WERI-Rb-1 (cell line): Measurements from ENCODE around the gene ASB1.

Experiments
- DNase-seq: peaks from one replicate; pipeline ENCODE4 v3.0.0-alpha.2; 2020
- H3K27ac ChIP-seq: fragments of 250-450 bp; sonication (Bioruptor Pico); 2 replicates; pipeline ENCODE4 v1.5.1; 2020; ENCODE audit warnings: mild to moderate bottlenecking, moderate library complexity
- H3K27me3 ChIP-seq: fragments of 250-450 bp; sonication (Bioruptor Pico); 2 replicates; pipeline ENCODE4 v1.5.1; 2021; ENCODE audit warnings: mild to moderate bottlenecking, low read depth, moderate library complexity; ENCODE audit not compliant: insufficient read depth, severe bottlenecking
- H3K36me3 ChIP-seq: fragments of 250-450 bp; sonication (Bioruptor Pico); 2 replicates; pipeline ENCODE4 v1.5.1; 2020; ENCODE audit warnings: mild to moderate bottlenecking, moderate library complexity
- H3K4me3 ChIP-seq: 2 replicates; pipeline ENCODE4 v1.5.1; 2011; ENCODE audit warnings: low read depth, mild to moderate bottlenecking, control low read depth, low read length
- H3K9me3 ChIP-seq: fragments of 250-450 bp; sonication (Bioruptor Pico); 2 replicates; pipeline ENCODE4 v1.5.1; 2021; ENCODE audit warnings: mild to moderate bottlenecking, moderate library complexity; ENCODE audit not compliant: severe bottlenecking
- TF ChIP-seq, protein P1 (sequence below): IDR thresholded peaks from 2 replicates; pipeline ENCODE4 v1.5.1; 2011; ENCODE audit warnings: low read depth, mild to moderate bottlenecking, control low read depth, inconsistent platforms, low read length

ASB1 gene

DNA sequence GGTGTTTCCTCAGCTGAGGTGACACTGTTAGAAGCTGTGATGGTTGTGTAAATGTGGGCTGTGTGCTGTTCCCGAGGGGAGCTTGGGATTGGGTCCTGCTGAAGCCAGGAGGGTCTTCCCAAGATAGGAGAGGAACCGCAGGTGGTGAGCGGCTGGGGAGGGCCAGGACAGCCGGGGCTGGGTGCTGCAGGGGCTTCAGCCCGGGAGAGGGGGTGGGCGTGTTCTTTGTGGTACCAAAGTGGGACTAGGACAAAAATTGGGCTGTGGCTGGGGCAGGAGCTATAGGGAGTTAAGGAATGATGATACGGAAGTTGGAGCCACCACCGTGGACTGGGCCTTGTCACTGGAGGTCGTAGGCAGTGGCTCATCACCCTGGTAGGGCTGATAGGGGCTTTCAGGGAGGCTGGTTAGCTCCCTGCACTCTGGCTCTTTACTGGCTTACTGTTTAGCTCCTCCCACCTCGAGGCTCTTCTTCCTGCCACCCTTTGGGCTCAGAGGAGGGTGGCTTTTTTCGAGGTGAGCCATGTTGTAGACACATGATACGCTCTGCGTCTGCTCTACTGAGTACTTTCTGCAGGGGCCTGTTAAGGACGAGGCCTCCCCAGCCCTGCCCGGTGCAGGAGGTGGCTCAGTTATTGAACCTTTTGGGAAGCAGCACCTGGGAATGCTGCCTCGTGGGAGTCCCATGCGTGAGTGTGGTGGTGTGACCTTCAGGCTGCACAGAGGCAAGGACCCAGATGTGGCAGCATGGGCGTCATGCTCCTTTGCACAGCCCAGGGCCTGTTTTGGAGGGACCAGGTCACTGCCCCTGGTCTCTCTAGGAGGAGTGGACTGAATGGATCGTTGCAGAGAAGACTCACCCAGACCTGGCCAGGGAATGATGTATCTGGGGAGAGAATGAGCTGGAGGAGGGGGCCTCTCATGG, 21.6 kb downstream of the ASB1 start:
- Histone ChIP-seq H3K9me3 (no peaks in the 10 kb centered on the region), H3K4me3 (no peak overlapping the region), H3K36me3 (peaks cover 61% of the 10 kb centered on the region), H3K27me3 (no peaks in the 10 kb centered on the region), H3K27ac (no peak overlapping the region)
- TF ChIP-seq, protein P1, sequence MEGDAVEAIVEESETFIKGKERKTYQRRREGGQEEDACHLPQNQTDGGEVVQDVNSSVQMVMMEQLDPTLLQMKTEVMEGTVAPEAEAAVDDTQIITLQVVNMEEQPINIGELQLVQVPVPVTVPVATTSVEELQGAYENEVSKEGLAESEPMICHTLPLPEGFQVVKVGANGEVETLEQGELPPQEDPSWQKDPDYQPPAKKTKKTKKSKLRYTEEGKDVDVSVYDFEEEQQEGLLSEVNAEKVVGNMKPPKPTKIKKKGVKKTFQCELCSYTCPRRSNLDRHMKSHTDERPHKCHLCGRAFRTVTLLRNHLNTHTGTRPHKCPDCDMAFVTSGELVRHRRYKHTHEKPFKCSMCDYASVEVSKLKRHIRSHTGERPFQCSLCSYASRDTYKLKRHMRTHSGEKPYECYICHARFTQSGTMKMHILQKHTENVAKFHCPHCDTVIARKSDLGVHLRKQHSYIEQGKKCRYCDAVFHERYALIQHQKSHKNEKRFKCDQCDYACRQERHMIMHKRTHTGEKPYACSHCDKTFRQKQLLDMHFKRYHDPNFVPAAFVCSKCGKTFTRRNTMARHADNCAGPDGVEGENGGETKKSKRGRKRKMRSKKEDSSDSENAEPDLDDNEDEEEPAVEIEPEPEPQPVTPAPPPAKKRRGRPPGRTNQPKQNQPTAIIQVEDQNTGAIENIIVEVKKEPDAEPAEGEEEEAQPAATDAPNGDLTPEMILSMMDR = no peak
- no peak for DNase-seq

DNA sequence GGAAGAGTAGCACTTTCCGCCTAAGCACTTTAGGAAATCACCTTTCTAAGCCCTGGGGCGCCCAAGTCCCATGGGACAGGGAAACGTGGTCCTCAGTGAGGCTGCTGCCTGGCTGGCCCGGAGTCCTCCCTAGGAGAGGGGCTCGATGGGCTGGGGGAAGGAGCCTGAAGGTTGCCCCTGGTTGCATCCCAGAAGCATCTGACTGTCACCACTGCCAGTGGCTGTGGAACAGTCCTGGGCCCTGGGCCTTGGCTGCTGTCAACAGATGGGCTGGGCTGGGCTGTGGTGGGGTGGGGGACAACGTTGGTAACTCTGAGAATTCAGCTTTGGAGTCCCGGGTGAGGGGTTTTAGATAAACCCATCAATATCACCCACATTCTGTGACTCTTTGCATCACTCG, 22.5 kb downstream of the ASB1 start:
- TF ChIP-seq, protein P1 = no peak
- no peaks in the 10 kb centered on the region for H3K27me3 ChIP-seq
- H3K4me3 ChIP-seq = no peak overlapping the region
- no peak for DNase-seq
- no peaks in the 10 kb centered on the region for H3K9me3 ChIP-seq
- no peak overlapping the region for H3K27ac ChIP-seq
- peaks cover 57% of the 10 kb centered on the region for H3K36me3 ChIP-seq

DNA sequence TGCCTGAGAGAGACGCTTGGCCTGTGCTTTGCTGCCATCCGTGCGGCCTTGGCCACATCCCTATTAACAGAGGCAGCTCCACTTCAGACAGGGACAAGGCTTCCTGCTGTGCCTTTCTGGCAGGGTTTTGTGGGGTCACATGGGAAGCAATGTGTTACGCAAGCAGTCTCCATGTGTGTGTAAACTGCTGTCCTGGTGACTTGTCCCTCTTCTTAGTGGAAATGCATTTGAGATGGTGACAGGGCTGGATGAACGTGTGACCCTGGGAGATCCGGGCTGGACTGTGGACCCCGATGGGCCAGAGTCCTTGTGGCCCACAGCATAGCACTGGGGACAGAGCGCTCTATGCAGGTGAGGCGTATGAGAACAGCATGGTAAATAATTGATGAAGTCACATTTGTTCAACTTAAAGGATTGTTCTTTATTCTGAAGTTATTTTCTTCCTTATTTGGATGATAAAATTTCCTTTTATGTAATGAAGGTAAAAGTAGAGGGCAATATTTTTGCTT, 23.2 kb downstream of the ASB1 start:
- Histone ChIP-seq H3K4me3 (no peak overlapping the region), H3K27ac (no peak overlapping the region), H3K27me3 (no peaks in the 10 kb centered on the region), H3K36me3 (peaks cover 52% of the 10 kb centered on the region), H3K9me3 (no peaks in the 10 kb centered on the region)
- no peak for DNase-seq
- TF ChIP-seq, protein P1 = no peak

DNA sequence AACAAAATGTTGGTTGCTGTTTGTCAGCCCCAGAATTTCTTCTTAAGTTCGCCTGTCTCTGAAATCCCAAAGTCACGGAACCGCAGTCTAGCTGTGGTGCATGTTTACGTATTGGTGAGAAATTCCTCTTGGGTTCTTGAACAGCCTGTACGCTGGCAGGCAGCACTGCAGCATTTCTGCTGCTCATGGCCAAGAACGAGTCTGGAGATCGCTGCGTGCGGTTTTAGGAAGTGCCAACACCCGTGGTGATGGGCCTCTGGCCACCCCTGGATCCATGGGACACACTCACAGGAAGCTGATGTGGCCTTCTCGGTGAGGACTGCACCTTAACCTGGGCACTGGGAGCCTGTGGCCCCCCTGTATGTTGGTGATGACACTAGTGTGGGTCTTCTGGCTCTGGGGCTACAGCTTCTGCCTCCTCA, 23.7 kb downstream of the ASB1 start:
- DNase-seq = no peak
- peaks cover 47% of the 10 kb centered on the region for H3K36me3 ChIP-seq
- TF ChIP-seq, protein P1 = no peak
- H3K27me3 ChIP-seq = no peaks in the 10 kb centered on the region
- H3K27ac ChIP-seq = no peak overlapping the region
- H3K9me3 ChIP-seq = no peaks in the 10 kb centered on the region
- no peak overlapping the region for H3K4me3 ChIP-seq

DNA sequence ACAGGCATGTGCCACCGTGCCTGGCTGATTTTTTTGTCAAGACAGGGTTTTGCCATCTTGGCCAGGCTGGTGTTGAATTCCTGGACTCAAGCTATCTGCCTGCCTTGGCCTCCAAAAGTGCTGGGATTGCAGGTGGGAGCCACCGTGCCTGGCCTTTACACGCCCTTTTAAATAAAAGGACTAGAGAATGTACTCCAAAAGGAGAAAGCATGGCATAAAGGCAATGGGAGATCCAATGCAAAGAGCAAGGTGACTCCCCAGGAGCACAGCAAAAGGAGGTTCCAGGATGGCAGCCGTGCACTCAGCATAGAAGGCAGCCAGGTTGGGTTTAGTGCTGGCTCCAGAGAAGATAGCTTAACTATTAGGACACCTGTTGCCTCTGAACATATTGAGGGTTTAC, 27.1 kb downstream of the ASB1 start:
- Histone ChIP-seq H3K4me3 (no peak overlapping the region), H3K9me3 (peaks cover 11% of the 10 kb centered on the region), H3K36me3 (peaks cover 19% of the 10 kb centered on the region), H3K27me3 (no peaks in the 10 kb centered on the region), H3K27ac (no peak overlapping the region)
- TF ChIP-seq, protein P1 = no peak
- DNase-seq = no peak
